H1 (cell line): Measurements from ENCODE around the gene TIAM2. TPM values are rescaled to one million over a fixed set of nuclear protein-coding genes. Genes with fewer than 3 reads are reported as not detected.
A peak's percentile ranks its signal among the peaks of the same experiment; 100 is the strongest.

ENCODE experiments used
- CTCF ChIA-PET: fragments of 300-600 bp; sonication (Branson Sonifier 250); formaldehyde crosslinking; loops from one replicate; lab custom pipeline; 2021; ENCODE audit not compliant: partially characterized antibody; lab: Charles Lee
- POLR2A ChIA-PET: fragments of 300-600 bp; sonication (Branson Sonifier 250); formaldehyde crosslinking; loops from one replicate; lab custom pipeline; 2021; ENCODE audit warnings: inconsistent platforms; ENCODE audit not compliant: partially characterized antibody; lab: Charles Lee
- DNase-seq, 2 experiments: peaks; one replicate each; pipeline versions ENCODE4 v3.0.0 to v3.0.0-alpha.2; 2010 to 2022; ENCODE audit warnings: low spot score in 2 of 2, low read depth in 1 of 2, mixed read lengths in 1 of 2
- FAIRE-seq: peaks from 2 replicates; lab custom pipeline; 2011; peaks lifted over from hg19 to GRCh38; lab: Jason Lieb, UNC
- H2AFZ ChIP-seq: 2 replicates; pipeline ENCODE4 v1.8.1; 2012; ENCODE audit warnings: low read length, inconsistent platforms
- H2AK5ac ChIP-seq: 2 replicates; pipeline ENCODE4 v1.6.1; 2013; ENCODE audit warnings: low read depth, low read length
- H2BK120ac ChIP-seq: replicated peaks from 2 replicates; pipeline ENCODE3; 2013; ENCODE audit warnings: low read depth, low read length, inconsistent platforms
- H2BK12ac ChIP-seq: 2 replicates; pipeline ENCODE4 v1.6.1; 2013; ENCODE audit warnings: low read depth, low read length
- H2BK15ac ChIP-seq: 2 replicates; pipeline ENCODE4 v1.6.1; 2013; ENCODE audit warnings: low read length
- H2BK20ac ChIP-seq: 2 replicates; pipeline ENCODE4 v1.6.1; 2013; ENCODE audit warnings: low read length
- H2BK5ac ChIP-seq: 2 replicates; pipeline ENCODE4 v1.6.1; 2013; ENCODE audit warnings: low read depth, low read length
- H3K14ac ChIP-seq: 2 replicates; pipeline ENCODE4 v1.6.1; 2013; ENCODE audit warnings: inconsistent platforms; ENCODE audit not compliant: insufficient read length
- H3K18ac ChIP-seq: 2 replicates; pipeline ENCODE4 v1.6.1; 2013; ENCODE audit warnings: low read length; ENCODE audit errors: extremely low read depth
- H3K23ac ChIP-seq: 2 replicates; pipeline ENCODE4 v1.6.1; 2013; ENCODE audit warnings: inconsistent platforms; ENCODE audit not compliant: insufficient read length
- H3K23me2 ChIP-seq: 2 replicates; pipeline ENCODE4 v1.6.1; 2013; ENCODE audit warnings: low read depth, low read length
- H3K27ac ChIP-seq: 2 replicates; pipeline ENCODE4 v1.6.1; 2011; ENCODE audit warnings: low read depth, low read length, inconsistent platforms
- H3K27me3 ChIP-seq, 4 experiments: replicated peaks in 1 of 4; 1 replicate in 1 of 4; 2 replicates in 3 of 4; pipeline versions ENCODE4 v1.6.1 to v1.8.1; 2011 to 2013; ENCODE audit warnings: low read length in 3 of 4, mild to moderate bottlenecking in 3 of 4, inconsistent platforms in 2 of 4, mixed read lengths in 2 of 4, moderate library complexity in 1 of 4; ENCODE audit not compliant: control insufficient read depth in 3 of 4, insufficient read depth in 3 of 4; ENCODE audit errors: extremely low read depth in 1 of 4
- H3K36me3 ChIP-seq, 4 experiments: 2 replicates each; pipeline versions ENCODE4 v1.6.1 to v1.8.1; 2011 to 2013; ENCODE audit warnings: mild to moderate bottlenecking in 4 of 4, low read length in 3 of 4, moderate library complexity in 2 of 4, control low read depth in 1 of 4, inconsistent platforms in 1 of 4; ENCODE audit not compliant: insufficient read depth in 4 of 4, control insufficient read depth in 2 of 4
- H3K4ac ChIP-seq: replicated peaks from 2 replicates; pipeline ENCODE3; 2013; ENCODE audit warnings: low read length, low read depth, mixed read lengths, inconsistent platforms; ENCODE audit not compliant: insufficient read length
- H3K4me1 ChIP-seq, 4 experiments: replicated peaks in 1 of 4; 1 replicate in 1 of 4; 2 replicates in 3 of 4; pipeline versions ENCODE4 v1.6.1 to v1.8.1; 2011 to 2013; ENCODE audit warnings: low read length in 3 of 4, inconsistent platforms in 2 of 4, mixed read lengths in 1 of 4; ENCODE audit not compliant: insufficient read depth in 4 of 4, control insufficient read depth in 3 of 4
- H3K4me2 ChIP-seq, 2 experiments: 2 replicates each; pipeline versions ENCODE4 v1.6.1 to v1.8.1; 2011 to 2013; ENCODE audit warnings: low read depth in 2 of 2, low read length in 2 of 2, control low read depth in 1 of 2, inconsistent platforms in 1 of 2, mild to moderate bottlenecking in 1 of 2; ENCODE audit not compliant: insufficient read depth in 1 of 2
- H3K4me3 ChIP-seq, 4 experiments: fragments of 200-600, 300-600 bp in 1 of 4; sonication (generic), shearing (Covaris generic), sonication (Bioruptor Twin) in 1 of 4; 2 replicates each; pipeline versions ENCODE4 v1.5.1 to v1.8.1; 2011 to 2016; ENCODE audit warnings: low read length in 4 of 4, low read depth in 3 of 4, control low read depth in 2 of 4, inconsistent platforms in 2 of 4, mild to moderate bottlenecking in 2 of 4, mixed read lengths in 1 of 4, moderate library complexity in 1 of 4; ENCODE audit not compliant: insufficient read depth in 2 of 4; ENCODE audit errors: extremely low read depth in 1 of 4
- H3K56ac ChIP-seq: replicated peaks from 2 replicates; pipeline ENCODE3; 2013; ENCODE audit warnings: low read depth, mild to moderate bottlenecking, mixed read lengths, low read length, inconsistent platforms; ENCODE audit not compliant: insufficient read length
- H3K79me1 ChIP-seq: 2 replicates; pipeline ENCODE4 v1.6.1; 2013; ENCODE audit warnings: low read depth, low read length, control low read depth
- H3K79me2 ChIP-seq, 2 experiments: 2 replicates each; pipeline versions ENCODE4 v1.6.1 to v1.8.1; 2012 to 2013; ENCODE audit warnings: low read length in 2 of 2, mild to moderate bottlenecking in 2 of 2, inconsistent platforms in 1 of 2; ENCODE audit not compliant: insufficient read depth in 2 of 2, control insufficient read depth in 1 of 2
- H3K9ac ChIP-seq, 4 experiments: replicated peaks in 1 of 4; 1 replicate in 1 of 4; 2 replicates in 3 of 4; pipeline versions ENCODE4 v1.6.1 to v1.8.1; 2011 to 2013; ENCODE audit warnings: low read depth in 3 of 4, low read length in 3 of 4, control low read depth in 2 of 4, mild to moderate bottlenecking in 2 of 4, moderate library complexity in 2 of 4, inconsistent platforms in 1 of 4; ENCODE audit errors: extremely low read depth in 1 of 4
- H3K9me3 ChIP-seq, 2 experiments: 2 replicates each; pipeline versions ENCODE4 v1.6.1 to v1.8.1; 2012 to 2013; ENCODE audit warnings: mild to moderate bottlenecking in 2 of 2, moderate library complexity in 2 of 2, control low read depth in 1 of 2, inconsistent platforms in 1 of 2, low read depth in 1 of 2, low read length in 1 of 2, mixed read lengths in 1 of 2; ENCODE audit not compliant: insufficient read depth in 2 of 2
- H4K20me1 ChIP-seq, 2 experiments: replicated peaks in 1 of 2; 2 replicates each; pipeline versions ENCODE3 to v1.8.1; 2011 to 2013; ENCODE audit warnings: inconsistent platforms in 2 of 2, low read length in 2 of 2, mild to moderate bottlenecking in 1 of 2; ENCODE audit not compliant: insufficient read depth in 2 of 2, control insufficient read depth in 1 of 2
- H4K5ac ChIP-seq: 2 replicates; pipeline ENCODE4 v1.6.1; 2013; ENCODE audit warnings: low read length, low read depth, mixed read lengths, inconsistent platforms; ENCODE audit not compliant: insufficient read length
- H4K8ac ChIP-seq: 2 replicates; pipeline ENCODE4 v1.8.0; 2013; ENCODE audit warnings: mild to moderate bottlenecking, moderate library complexity, low read length, inconsistent platforms; ENCODE audit not compliant: insufficient read depth; ENCODE audit errors: extremely low read depth
- H4K91ac ChIP-seq: replicated peaks from 2 replicates; pipeline ENCODE3; 2013; ENCODE audit warnings: low read length, mixed read lengths, inconsistent platforms; ENCODE audit not compliant: insufficient read length
- BRCA1 ChIP-seq: IDR thresholded peaks from 2 replicates; pipeline ENCODE4 v1.6.1; 2012; ENCODE audit warnings: low read depth, low read length, improper control_type of control experiment
- CBX8 ChIP-seq: fragments of 300-800, 300-1000 bp; sonication (generic); IDR thresholded peaks from 2 replicates; pipeline ENCODE4 v1.7.1; 2016; ENCODE audit warnings: low read depth, low read length, borderline replicate concordance
- CREB1 ChIP-seq: IDR thresholded peaks from 2 replicates; pipeline ENCODE4 v1.6.1; 2012; ENCODE audit warnings: inconsistent platforms
- EP300 ChIP-seq, 2 experiments: IDR thresholded peaks; 1 replicate in 1 of 2; 2 replicates in 1 of 2; pipeline ENCODE4 v1.6.1; 2011 to 2012; ENCODE audit warnings: low read depth in 2 of 2, low read length in 2 of 2, mild to moderate bottlenecking in 2 of 2, borderline replicate concordance in 1 of 2, inconsistent platforms in 1 of 2, moderate library complexity in 1 of 2
- EZH2 ChIP-seq: fragments of 200-600 bp; sonication (generic); IDR thresholded peaks from 2 replicates; pipeline ENCODE4 v1.7.1; 2012; ENCODE audit warnings: low read depth, mild to moderate bottlenecking, moderate library complexity, low read length, inconsistent platforms; ENCODE audit not compliant: severe bottlenecking
- HDAC6 ChIP-seq: IDR thresholded peaks from one replicate; pipeline ENCODE4 v1.7.1; 2012; ENCODE audit warnings: low read depth, mild to moderate bottlenecking, inconsistent platforms, low read length, moderate library complexity
- JUND ChIP-seq: IDR thresholded peaks from 2 replicates; pipeline ENCODE4 v1.6.1; 2011; ENCODE audit warnings: mild to moderate bottlenecking, improper control_type of control experiment, low read length
- PHF8 ChIP-seq: fragments of 200-600 bp; sonication (generic); conservative IDR thresholded peaks from 2 replicates; pipeline ENCODE4 v1.7.1; 2012; ENCODE audit warnings: low read depth, mild to moderate bottlenecking, inconsistent platforms, low read length, moderate library complexity
- POLR2A ChIP-seq, 2 experiments: IDR thresholded peaks; 1 replicate in 1 of 2; 2 replicates in 1 of 2; pipeline ENCODE4 v1.6.1; 2011; ENCODE audit warnings: low read depth in 2 of 2, low read length in 2 of 2, mild to moderate bottlenecking in 2 of 2; ENCODE audit errors: control extremely low read depth in 1 of 2
- RFX5 ChIP-seq: IDR thresholded peaks from 2 replicates; pipeline ENCODE4 v1.6.1; 2011; ENCODE audit warnings: low read depth, low read length, improper control_type of control experiment, borderline replicate concordance
- SIX5 ChIP-seq: IDR thresholded peaks from 2 replicates; pipeline ENCODE4 v1.6.1; 2011; ENCODE audit warnings: mild to moderate bottlenecking, low read depth, low read length
- TAF1 ChIP-seq: IDR thresholded peaks from 2 replicates; pipeline ENCODE4 v1.6.1; 2011; ENCODE audit warnings: mild to moderate bottlenecking, low read depth, low read length
- TEAD4 ChIP-seq: IDR thresholded peaks from 2 replicates; pipeline ENCODE4 v1.6.1; 2012; ENCODE audit warnings: low read depth, low read length, inconsistent platforms, mixed read lengths
- WGBS, 2 experiments: shearing (Covaris generic) in 1 of 2; methylation state at CpG; one replicate each; pipeline versions ENCODE4 v1.1.6 to v1.1.7; 2013 to 2015; ENCODE audit warnings: low lambda C conversion rate in 2 of 2, mixed read lengths in 2 of 2, inconsistent platforms in 1 of 2, low coverage in 1 of 2, missing lambda C conversion rate in 1 of 2; ENCODE audit not compliant: insufficient replicate concordance in 2 of 2, insufficient coverage in 1 of 2, insufficient read length in 1 of 2; ENCODE audit errors: extremely low coverage in 1 of 2, missing lambda C conversion rate in 1 of 2; 5-methylcytosine and 5-hydroxymethylcytosine counted together
- polyA plus RNA-seq, 7 experiments: library from polyadenylated mRNA; depleted of rRNA in 3 of 7; stranded (reverse) in 5 of 7; unstranded in 2 of 7; fragments of >200 nt in 5 of 7; fragments of 200-250 nt in 2 of 7; gene quantifications; 1 replicate in 5 of 7; 2 replicates in 1 of 7; 4 replicates in 1 of 7; pipeline versions ENCODE4 v1.2.1 to v1.2.3, GENCODE V29; 2011 to 2013; ENCODE audit warnings: missing spikeins in 2 of 7, mixed read lengths in 2 of 7
- total RNA-seq: library from RNA; stranded (reverse); fragmentation: NEBNext Ultra II Directional; extraction: Animal tissue kit (Norgen Biotek cat#: 25700); gene quantifications from 2 replicates; pipeline ENCODE4 v1.2.1, GENCODE V29; 2021

Gene TIAM2
- total and polyA plus RNA-seq, 2 of the 8 experiments (the other 6 are each of a cell fraction or from before 2014, with no cell fraction given) = 7.4 to 23.9 TPM

- ChIA-PET POLR2A (interaction anchor here (1.5 kb wide), 1 partner anchor 14 kb away, joined by 4 read pairs; no protein-coding TSS in a partner anchor), CTCF (interaction anchor here (0.6 to 1.8 kb wide), 5 partner anchors 8 to 103 kb away, joined by 3 to 4 read pairs (median 4); no protein-coding TSS in a partner anchor)
- peak overlapping the region; percentile 84 for H2BK20ac ChIP-seq
- H3K36me3 ChIP-seq = peaks cover 0 to 4% (median 0%) of the 10 kb centered on the region in 4 experiments; a peak in 1 of 8 replicates
- DNase-seq (no peak), FAIRE-seq (no peak)
- peak overlapping the region in 1 of 4 experiments; percentile 14; a peak in 1 of 8 replicates for H3K4me3 ChIP-seq
- H3K4me1 ChIP-seq = peaks cover 0 to 24% (median 18%) of the 10 kb centered on the region in 4 experiments; a peak in 6 of 7 replicates
- no peak overlapping the region for H2BK120ac ChIP-seq
- no peaks in the 10 kb centered on the region for H4K20me1 ChIP-seq
- peak overlapping the region; percentile 22 to 40; a peak in 1 of 4 replicates for H3K4me2 ChIP-seq
- 88% methylated on average over 7 of the region's 7 CpGs; no CpG with 5 or more reads in 1 of the 2 experiments for WGBS, 2 experiments
- no peaks in the 10 kb centered on the region for H3K23me2 ChIP-seq
- no peak overlapping the region for H3K23ac ChIP-seq
- H3K27ac ChIP-seq = no peak overlapping the region
- peak overlapping the region; percentile 79 for H2AK5ac ChIP-seq
- peak overlapping the region; percentile 94 for H2BK12ac ChIP-seq
- no peak overlapping the region for H3K9ac ChIP-seq
- no peak overlapping the region for H3K14ac ChIP-seq
- H2AFZ ChIP-seq = no peak overlapping the region
- H2BK15ac ChIP-seq = peak overlapping the region; percentile 84; the same call in 1 of the 2 replicates
- H4K91ac ChIP-seq = peak overlapping the region; percentile 75
- H4K8ac ChIP-seq = no peak overlapping the region
- H3K56ac ChIP-seq = no peak overlapping the region
- no peaks in the 10 kb centered on the region for H3K27me3 ChIP-seq
- H3K79me1 ChIP-seq = no peaks in the 10 kb centered on the region
- 0 out of 4 replicates have a peak, but pooled peaks cover 0 to 2% of the 10 kb centered on the region in 2 experiments for H3K79me2 ChIP-seq
- H3K18ac ChIP-seq = no peak overlapping the region
- no peaks in the 10 kb centered on the region for H3K9me3 ChIP-seq
- peak overlapping the region; percentile 58; the same call in 1 of the 2 replicates for H2BK5ac ChIP-seq
- peak overlapping the region; percentile 69 for H3K4ac ChIP-seq
- no peak overlapping the region for H4K5ac ChIP-seq
- TF ChIP-seq HDAC6 = no peak
- no peak for TF ChIP-seq BRCA1
- TF ChIP-seq TAF1 = no peak
- no peak for TF ChIP-seq POLR2A (IDR thresholded peaks at IDR 0.05; ENCODE audit: control extremely low read depth in 1 of 2, low read depth in 2 of 2, low read length in 2 of 2)
- TF ChIP-seq RFX5 = no peak
- no peak for TF ChIP-seq JUND
- no peak for TF ChIP-seq EZH2
- TF ChIP-seq TEAD4 = no peak
- TF ChIP-seq CBX8 = no peak
- TF ChIP-seq EP300 (IDR thresholded peaks at IDR 0.05; ENCODE audit: borderline replicate concordance in 1 of 2, low read depth in 2 of 2, low read length in 2 of 2) = no peak
- TF ChIP-seq SIX5 = no peak
- no peak for TF ChIP-seq PHF8
- TF ChIP-seq CREB1 = no peak
These were observed 153.0 kb downstream of the TIAM2 start for GRCh38 chr6:155147958-155148663.
